ENCODE data around the gene KRT23. TPM values are rescaled to one million over a fixed set of nuclear protein-coding genes. Genes with fewer than 3 reads are reported as not detected.

KRT23 gene
- total and polyA plus RNA-seq, 10 of the 15 experiments (the other 5 are each of a cell fraction or from before 2014, with no cell fraction given), result not detected

DNA sequence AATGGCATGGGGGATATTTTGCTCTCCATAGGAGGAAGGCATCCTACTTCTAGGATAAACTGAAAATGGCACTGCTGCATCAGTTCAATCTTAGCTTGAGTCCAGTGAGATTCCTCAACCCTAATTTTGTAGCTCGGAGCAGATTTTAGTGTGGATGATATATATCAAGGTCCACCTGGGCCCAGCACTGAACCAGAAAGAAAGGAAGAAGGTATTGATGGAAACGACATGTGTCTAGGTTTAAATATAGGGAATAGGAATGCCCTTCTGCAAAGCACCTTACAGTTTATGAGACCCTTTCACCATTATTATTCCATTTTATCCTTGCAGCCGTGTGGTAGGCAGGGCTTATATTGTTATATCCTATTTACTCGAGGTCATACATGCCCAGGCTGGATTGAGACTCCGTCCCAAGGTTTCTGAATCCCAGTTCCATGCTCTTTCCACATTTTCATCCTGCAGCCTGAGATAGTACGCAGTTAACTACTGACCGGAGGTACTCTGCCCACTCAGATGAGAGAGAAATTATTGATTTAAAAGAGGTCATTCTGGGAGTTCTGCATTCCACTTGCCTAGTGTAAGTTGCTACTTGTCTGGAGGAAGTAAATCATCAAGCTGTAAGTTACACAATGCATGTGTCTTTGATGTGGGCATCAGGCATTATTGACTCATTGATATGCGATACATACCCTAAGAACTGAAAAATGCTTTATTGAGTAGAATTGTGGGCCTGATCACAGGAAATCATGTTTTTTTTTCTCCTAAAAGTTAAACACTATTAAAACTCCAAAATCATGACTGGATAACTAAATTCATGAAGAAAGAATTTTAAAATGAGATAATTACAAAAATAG lies 19.2 kb upstream of the KRT23 start (continued):
- TF ChIP-seq, protein P1, sequence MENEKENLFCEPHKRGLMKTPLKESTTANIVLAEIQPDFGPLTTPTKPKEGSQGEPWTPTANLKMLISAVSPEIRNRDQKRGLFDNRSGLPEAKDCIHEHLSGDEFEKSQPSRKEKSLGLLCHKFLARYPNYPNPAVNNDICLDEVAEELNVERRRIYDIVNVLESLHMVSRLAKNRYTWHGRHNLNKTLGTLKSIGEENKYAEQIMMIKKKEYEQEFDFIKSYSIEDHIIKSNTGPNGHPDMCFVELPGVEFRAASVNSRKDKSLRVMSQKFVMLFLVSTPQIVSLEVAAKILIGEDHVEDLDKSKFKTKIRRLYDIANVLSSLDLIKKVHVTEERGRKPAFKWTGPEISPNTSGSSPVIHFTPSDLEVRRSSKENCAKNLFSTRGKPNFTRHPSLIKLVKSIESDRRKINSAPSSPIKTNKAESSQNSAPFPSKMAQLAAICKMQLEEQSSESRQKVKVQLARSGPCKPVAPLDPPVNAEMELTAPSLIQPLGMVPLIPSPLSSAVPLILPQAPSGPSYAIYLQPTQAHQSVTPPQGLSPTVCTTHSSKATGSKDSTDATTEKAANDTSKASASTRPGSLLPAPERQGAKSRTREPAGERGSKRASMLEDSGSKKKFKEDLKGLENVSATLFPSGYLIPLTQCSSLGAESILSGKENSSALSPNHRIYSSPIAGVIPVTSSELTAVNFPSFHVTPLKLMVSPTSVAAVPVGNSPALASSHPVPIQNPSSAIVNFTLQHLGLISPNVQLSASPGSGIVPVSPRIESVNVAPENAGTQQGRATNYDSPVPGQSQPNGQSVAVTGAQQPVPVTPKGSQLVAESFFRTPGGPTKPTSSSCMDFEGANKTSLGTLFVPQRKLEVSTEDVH (IDR thresholded peaks at IDR 0.05; ENCODE audit: low read depth, partially characterized antibody), result no peak
- TF ChIP-seq NFXL1 (IDR thresholded peaks at IDR 0.05; ENCODE audit: borderline replicate concordance) (no peak), NFIC (IDR thresholded peaks at IDR 0.05; ENCODE audit: low read depth, low read length) (no peak), KDM1A (IDR thresholded peaks at IDR 0.05; ENCODE audit: borderline replicate concordance) (no peak), BCL11A (IDR thresholded peaks at IDR 0.05; ENCODE audit: low read depth, low read length) (no peak), ASH2L (IDR thresholded peaks at IDR 0.05; ENCODE audit: borderline replicate concordance, low read depth) (no peak), KAT2A (conservative IDR thresholded peaks at IDR 0.05; ENCODE audit: control insufficient read depth, low read depth, low read length) (no peak), NR2C1 (IDR thresholded peaks at IDR 0.05) (no peak)
- TF ChIP-seq, protein P2, sequence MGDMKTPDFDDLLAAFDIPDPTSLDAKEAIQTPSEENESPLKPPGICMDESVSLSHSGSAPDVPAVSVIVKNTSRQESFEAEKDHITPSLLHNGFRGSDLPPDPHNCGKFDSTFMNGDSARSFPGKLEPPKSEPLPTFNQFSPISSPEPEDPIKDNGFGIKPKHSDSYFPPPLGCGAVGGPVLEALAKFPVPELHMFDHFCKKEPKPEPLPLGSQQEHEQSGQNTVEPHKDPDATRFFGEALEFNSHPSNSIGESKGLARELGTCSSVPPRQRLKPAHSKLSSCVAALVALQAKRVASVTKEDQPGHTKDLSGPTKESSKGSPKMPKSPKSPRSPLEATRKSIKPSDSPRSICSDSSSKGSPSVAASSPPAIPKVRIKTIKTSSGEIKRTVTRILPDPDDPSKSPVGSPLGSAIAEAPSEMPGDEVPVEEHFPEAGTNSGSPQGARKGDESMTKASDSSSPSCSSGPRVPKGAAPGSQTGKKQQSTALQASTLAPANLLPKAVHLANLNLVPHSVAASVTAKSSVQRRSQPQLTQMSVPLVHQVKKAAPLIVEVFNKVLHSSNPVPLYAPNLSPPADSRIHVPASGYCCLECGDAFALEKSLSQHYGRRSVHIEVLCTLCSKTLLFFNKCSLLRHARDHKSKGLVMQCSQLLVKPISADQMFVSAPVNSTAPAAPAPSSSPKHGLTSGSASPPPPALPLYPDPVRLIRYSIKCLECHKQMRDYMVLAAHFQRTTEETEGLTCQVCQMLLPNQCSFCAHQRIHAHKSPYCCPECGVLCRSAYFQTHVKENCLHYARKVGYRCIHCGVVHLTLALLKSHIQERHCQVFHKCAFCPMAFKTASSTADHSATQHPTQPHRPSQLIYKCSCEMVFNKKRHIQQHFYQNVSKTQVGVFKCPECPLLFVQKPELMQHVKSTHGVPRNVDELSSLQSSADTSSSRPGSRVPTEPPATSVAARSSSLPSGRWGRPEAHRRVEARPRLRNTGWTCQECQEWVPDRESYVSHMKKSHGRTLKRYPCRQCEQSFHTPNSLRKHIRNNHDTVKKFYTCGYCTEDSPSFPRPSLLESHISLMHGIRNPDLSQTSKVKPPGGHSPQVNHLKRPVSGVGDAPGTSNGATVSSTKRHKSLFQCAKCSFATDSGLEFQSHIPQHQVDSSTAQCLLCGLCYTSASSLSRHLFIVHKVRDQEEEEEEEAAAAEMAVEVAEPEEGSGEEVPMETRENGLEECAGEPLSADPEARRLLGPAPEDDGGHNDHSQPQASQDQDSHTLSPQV (IDR thresholded peaks at IDR 0.05), result no peak

All from GM12878 (cell line).